ENCODE measurements around the gene THSD7A.

DNA sequence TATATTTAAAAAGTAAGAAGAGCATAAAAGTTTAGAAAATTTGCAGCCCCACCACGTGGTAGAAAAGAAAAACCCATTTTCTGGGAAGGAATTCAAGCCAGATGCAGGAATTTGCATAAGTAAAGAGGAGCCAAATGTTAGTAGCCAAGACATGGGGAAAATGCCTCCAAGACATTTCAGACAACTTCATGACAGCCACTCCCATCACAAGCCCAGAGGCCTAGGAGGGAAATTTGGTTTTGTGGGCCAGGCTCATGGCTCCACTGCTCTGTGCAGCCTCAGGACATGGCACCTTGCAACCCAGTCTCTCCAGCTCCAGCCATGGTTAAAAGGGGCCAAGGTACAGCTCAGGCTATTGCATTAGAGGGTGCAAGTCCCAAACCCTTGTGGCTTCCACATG lies 411.9 kb downstream of the THSD7A start:
- no peak for TF ChIP-seq EZH2 (IDR thresholded peaks at IDR 0.05; ENCODE audit: borderline replicate concordance, low read depth, low read length, poor library complexity, severe bottlenecking)
- TF ChIP-seq, protein P1, sequence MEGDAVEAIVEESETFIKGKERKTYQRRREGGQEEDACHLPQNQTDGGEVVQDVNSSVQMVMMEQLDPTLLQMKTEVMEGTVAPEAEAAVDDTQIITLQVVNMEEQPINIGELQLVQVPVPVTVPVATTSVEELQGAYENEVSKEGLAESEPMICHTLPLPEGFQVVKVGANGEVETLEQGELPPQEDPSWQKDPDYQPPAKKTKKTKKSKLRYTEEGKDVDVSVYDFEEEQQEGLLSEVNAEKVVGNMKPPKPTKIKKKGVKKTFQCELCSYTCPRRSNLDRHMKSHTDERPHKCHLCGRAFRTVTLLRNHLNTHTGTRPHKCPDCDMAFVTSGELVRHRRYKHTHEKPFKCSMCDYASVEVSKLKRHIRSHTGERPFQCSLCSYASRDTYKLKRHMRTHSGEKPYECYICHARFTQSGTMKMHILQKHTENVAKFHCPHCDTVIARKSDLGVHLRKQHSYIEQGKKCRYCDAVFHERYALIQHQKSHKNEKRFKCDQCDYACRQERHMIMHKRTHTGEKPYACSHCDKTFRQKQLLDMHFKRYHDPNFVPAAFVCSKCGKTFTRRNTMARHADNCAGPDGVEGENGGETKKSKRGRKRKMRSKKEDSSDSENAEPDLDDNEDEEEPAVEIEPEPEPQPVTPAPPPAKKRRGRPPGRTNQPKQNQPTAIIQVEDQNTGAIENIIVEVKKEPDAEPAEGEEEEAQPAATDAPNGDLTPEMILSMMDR (conservative IDR thresholded peaks at IDR 0.05; ENCODE audit: low read depth, low read length): no peak
